Upper lobe of right lung (tissue), 1 donor: ENCODE results near the gene GFRA1. TPM values are rescaled to one million over a fixed set of nuclear protein-coding genes. Genes with fewer than 3 reads are reported as not detected.

Source experiments
- ATAC-seq: fragments of 200-7000 bp; cut with Tn5 transposase; one replicate; pipeline ENCODE4 v1.9.1; 2020; ENCODE audit warnings: mild to moderate bottlenecking, moderate library complexity
- DNase-seq: peaks from one replicate; pipeline ENCODE4 v3.0.0-alpha.2; 2020
- H3K27ac ChIP-seq: fragments of 200-600 bp; one replicate; pipeline ENCODE4 v1.8.0; 2022
- H3K27me3 ChIP-seq: fragments of 200-600 bp; one replicate; pipeline ENCODE4 v1.8.0; 2022; ENCODE audit warnings: mild to moderate bottlenecking
- H3K36me3 ChIP-seq: fragments of 200-600 bp; one replicate; pipeline ENCODE4 v1.8.0; 2022
- H3K4me1 ChIP-seq: fragments of 200-600 bp; one replicate; pipeline ENCODE4 v1.8.0; 2022
- H3K4me3 ChIP-seq: fragments of 200-600 bp; one replicate; pipeline ENCODE4 v1.8.0; 2022; ENCODE audit warnings: mild to moderate bottlenecking
- H3K9me3 ChIP-seq: fragments of 200-600 bp; one replicate; pipeline ENCODE4 v1.8.0; 2022
- intact Hi-C: fragments of 100-400 bp; cut with DNase I; formaldehyde crosslinking; loops from one replicate; pipeline ENCODE4 v1.11.0; 2022
- total RNA-seq: library from RNA; stranded (reverse); fragmentation: NEBNext Ultra II Directional; extraction: Animal tissue kit (Norgen Biotek cat#: 25700); gene quantifications from one replicate; pipeline ENCODE4 v1.2.1, GENCODE V29; 2021
- TF ChIP-seq, protein P1 (sequence below): fragments of 200-600 bp; IDR thresholded peaks from one replicate; pipeline ENCODE4 v1.8.0; 2022; ENCODE audit warnings: antibody characterized with exemption
- donor health status: DM: no; HTN: yes; CAD: no; lungs with severe emphysema.

GFRA1 gene
- total RNA-seq, 1 donor from 2014 or later: 3.4 TPM

GRCh38 chr10:116195583-116195982 lies 77.4 kb downstream of the GFRA1 start:
- H3K36me3 ChIP-seq: no peaks in the 10 kb centered on the region

DNA sequence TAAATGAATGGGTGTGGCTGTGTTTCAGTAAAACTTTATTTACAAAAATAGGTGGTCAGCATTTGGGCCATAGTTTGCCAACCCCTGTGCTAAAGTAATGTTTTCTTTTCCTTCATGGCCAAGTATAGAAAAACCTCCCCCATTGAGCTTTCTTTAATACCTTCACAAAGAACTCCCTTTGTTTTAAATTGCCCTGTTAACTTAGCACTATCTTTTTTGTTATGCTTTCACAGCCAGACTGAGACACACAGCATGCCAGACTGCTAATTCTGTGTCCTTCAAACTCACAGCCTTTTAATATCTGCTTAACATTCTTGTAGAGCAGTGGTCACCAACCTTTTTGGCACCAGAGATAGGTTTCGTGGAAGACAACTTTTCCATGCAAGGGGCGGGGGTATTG lies 78.0 kb downstream of the GFRA1 start:
- Histone ChIP-seq H3K9me3 (no peaks in the 10 kb centered on the region), H3K4me3 (no peak overlapping the region), H3K27me3 (no peaks in the 10 kb centered on the region), H3K36me3 (no peaks in the 10 kb centered on the region), H3K4me1 (no peaks in the 10 kb centered on the region), H3K27ac (no peak overlapping the region)
- DNase-seq: no peak
- no peak for ATAC-seq
- TF ChIP-seq, protein P1, sequence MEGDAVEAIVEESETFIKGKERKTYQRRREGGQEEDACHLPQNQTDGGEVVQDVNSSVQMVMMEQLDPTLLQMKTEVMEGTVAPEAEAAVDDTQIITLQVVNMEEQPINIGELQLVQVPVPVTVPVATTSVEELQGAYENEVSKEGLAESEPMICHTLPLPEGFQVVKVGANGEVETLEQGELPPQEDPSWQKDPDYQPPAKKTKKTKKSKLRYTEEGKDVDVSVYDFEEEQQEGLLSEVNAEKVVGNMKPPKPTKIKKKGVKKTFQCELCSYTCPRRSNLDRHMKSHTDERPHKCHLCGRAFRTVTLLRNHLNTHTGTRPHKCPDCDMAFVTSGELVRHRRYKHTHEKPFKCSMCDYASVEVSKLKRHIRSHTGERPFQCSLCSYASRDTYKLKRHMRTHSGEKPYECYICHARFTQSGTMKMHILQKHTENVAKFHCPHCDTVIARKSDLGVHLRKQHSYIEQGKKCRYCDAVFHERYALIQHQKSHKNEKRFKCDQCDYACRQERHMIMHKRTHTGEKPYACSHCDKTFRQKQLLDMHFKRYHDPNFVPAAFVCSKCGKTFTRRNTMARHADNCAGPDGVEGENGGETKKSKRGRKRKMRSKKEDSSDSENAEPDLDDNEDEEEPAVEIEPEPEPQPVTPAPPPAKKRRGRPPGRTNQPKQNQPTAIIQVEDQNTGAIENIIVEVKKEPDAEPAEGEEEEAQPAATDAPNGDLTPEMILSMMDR: no peak
- intact Hi-C loops: no loop called here

More at GRCh38 chr10:116195583-116195982, 77.4 kb downstream of the GFRA1 start:
- no peaks in the 10 kb centered on the region for H3K4me1 ChIP-seq
- H3K9me3 ChIP-seq: no peaks in the 10 kb centered on the region
- TF ChIP-seq, protein P1: no peak
- intact Hi-C loops: no loop called here
- no peak overlapping the region for H3K27ac ChIP-seq
- no peak for ATAC-seq
- no peak overlapping the region for H3K4me3 ChIP-seq
- no peaks in the 10 kb centered on the region for H3K27me3 ChIP-seq
- DNase-seq: no peak

- H3K4me1 ChIP-seq: no peaks in the 10 kb centered on the region
- DNase-seq (no peak), ATAC-seq (no peak)
- intact Hi-C loops: no loop called here
- H3K36me3 ChIP-seq: no peaks in the 10 kb centered on the region
- H3K27me3 ChIP-seq: no peaks in the 10 kb centered on the region
- no peaks in the 10 kb centered on the region for H3K9me3 ChIP-seq
- H3K27ac ChIP-seq: no peak overlapping the region
- TF ChIP-seq, protein P1: no peak
- no peak overlapping the region for H3K4me3 ChIP-seq
These were observed 78.9 kb downstream of the GFRA1 start for GRCh38 chr10:116194061-116194460.

DNA sequence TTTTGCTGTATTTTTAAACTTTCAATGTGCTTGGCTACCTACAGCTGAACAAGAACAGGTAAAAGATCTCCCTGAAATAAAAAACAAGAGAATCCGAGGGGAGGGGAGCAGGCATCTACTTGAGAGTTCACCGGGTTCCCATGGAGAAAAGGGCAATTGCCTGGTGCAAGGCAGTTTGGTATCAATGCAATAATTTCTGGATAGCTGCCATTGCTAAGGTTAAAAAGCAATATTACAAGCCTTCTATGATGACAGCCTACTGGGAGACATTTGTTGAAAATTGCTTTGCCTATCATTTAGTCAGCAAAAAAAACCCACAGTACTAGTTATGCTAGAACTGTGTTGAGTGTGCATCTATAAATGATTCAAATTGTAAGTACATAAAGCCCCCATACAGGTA lies 82.1 kb downstream of the GFRA1 start:
- TF ChIP-seq, protein P1: no peak
- intact Hi-C loops: no loop called here
- Histone ChIP-seq H3K4me3 (no peak overlapping the region), H3K27ac (no peak overlapping the region), H3K4me1 (no peaks in the 10 kb centered on the region), H3K36me3 (no peaks in the 10 kb centered on the region), H3K27me3 (no peaks in the 10 kb centered on the region), H3K9me3 (no peaks in the 10 kb centered on the region)
- ATAC-seq (no peak), DNase-seq (no peak)

DNA sequence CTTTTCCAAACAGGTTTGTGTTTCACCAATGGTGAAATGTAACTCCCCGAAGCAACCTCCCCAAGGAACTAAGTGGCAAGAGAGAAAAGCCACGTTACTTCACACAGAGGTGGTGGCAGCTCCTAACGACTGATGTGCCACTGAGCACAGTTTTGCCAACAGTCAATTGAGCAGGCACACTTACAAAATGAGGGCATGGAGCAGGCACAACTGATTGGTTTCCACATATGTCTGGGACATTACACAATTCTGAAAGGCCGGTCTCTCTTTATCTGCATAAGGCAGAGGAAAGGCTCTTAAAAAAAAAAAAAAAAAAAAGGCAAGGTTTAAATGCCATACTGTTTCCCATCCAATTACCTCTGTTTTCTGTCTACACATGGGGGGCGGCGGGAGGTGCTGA lies 86.7 kb downstream of the GFRA1 start:
- H3K4me1 ChIP-seq: no peaks in the 10 kb centered on the region
- intact Hi-C loops: no loop called here
- TF ChIP-seq, protein P1: no peak
- DNase-seq: no peak
- no peak overlapping the region for H3K4me3 ChIP-seq
- no peaks in the 10 kb centered on the region for H3K36me3 ChIP-seq
- no peak overlapping the region for H3K27ac ChIP-seq
- H3K9me3 ChIP-seq: no peaks in the 10 kb centered on the region
- H3K27me3 ChIP-seq: no peaks in the 10 kb centered on the region
- peak; percentile 14 for ATAC-seq

DNA sequence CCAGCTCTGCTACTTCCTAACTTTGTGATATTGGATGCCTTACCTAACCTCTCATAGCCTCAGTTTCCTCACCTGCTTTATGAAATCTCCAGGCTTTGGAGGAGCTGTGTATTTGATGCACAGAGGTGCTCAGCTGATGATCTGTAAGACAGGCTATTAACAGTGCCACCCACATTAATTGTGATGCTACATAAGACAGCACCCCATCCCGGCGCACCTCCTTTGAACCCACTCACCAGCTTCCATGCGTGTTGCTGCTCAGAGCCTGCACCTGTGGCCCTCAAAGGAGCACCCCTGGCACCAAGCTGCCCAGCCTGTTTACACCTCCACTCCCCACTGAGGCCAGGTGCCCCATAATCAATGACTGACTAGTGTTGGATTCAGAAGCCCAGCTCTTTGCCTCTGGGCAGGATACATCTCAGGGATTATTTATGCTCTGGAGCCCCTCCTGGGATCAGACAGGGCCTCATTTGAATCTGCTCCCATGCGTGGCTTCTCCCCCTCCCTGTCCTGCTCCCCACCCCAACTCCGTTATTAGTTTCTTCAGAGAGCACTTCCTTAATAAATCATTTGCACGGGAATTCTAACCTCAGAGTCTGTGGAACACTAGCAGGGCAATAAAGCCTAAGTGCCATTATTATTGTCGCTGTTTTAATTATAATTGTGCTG lies 87.7 kb downstream of the GFRA1 start:
- DNase-seq (no peak), ATAC-seq (no peak)
- Histone ChIP-seq H3K4me3 (no peak overlapping the region), H3K27ac (no peak overlapping the region), H3K9me3 (no peaks in the 10 kb centered on the region), H3K4me1 (no peaks in the 10 kb centered on the region), H3K36me3 (no peaks in the 10 kb centered on the region), H3K27me3 (no peaks in the 10 kb centered on the region)
- intact Hi-C loops: no loop called here
- TF ChIP-seq, protein P1: no peak
